Glomerular visceral epithelial cell (primary cell): ENCODE results near the gene RAB11FIP5.

Experiments
- DNase-seq: peaks from one replicate; pipeline ENCODE4 v3.0.0-alpha.2; 2016; ENCODE audit errors: extremely low spot score

RAB11FIP5 gene

DNA sequence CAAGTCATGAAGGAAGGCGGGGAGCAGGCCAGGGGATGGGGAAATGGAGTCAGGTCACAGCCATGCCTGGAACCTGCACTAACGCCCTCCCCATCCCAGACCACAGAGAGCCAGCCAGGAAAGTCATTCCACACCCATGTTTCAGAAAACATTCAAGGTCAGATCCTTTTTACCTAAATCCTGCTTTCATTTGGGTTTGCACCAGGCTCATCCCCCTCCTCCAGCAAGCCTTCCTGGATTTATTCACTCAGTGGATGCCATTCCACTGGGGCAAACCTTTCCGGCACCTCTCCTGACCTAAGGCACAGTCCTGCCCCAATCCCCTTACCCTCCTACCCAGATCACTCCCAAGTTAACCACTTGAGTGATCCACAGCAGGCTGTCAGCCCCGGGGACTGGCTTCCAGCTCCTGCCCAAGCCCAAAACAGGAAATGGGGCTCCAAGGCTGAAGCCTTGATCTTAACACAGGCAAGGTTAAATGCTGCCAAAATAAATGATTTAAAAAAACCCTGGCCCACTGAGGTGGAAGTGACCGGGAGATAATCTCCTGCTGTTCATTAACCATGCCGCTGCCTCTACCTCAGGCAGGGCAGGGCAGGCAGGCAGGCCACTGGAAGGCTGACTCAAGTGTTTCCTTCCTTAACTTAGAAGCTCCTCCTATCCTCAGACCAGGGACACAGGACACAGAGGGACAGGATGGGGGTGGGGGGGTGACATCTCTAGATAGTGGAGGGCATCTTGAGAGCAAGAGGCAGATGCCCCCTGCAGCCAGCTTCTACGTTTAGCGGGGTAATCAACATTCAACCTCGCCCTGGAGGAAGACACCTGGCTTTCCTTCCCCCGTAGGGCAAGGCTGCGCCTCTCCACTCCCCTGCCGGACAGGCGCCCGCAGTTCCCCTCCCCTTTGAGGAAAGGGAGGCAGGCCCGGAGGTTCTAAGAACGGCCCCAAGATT, 1.4 kb downstream of the RAB11FIP5 start:
- DNase-seq: peak; percentile 82

DNA sequence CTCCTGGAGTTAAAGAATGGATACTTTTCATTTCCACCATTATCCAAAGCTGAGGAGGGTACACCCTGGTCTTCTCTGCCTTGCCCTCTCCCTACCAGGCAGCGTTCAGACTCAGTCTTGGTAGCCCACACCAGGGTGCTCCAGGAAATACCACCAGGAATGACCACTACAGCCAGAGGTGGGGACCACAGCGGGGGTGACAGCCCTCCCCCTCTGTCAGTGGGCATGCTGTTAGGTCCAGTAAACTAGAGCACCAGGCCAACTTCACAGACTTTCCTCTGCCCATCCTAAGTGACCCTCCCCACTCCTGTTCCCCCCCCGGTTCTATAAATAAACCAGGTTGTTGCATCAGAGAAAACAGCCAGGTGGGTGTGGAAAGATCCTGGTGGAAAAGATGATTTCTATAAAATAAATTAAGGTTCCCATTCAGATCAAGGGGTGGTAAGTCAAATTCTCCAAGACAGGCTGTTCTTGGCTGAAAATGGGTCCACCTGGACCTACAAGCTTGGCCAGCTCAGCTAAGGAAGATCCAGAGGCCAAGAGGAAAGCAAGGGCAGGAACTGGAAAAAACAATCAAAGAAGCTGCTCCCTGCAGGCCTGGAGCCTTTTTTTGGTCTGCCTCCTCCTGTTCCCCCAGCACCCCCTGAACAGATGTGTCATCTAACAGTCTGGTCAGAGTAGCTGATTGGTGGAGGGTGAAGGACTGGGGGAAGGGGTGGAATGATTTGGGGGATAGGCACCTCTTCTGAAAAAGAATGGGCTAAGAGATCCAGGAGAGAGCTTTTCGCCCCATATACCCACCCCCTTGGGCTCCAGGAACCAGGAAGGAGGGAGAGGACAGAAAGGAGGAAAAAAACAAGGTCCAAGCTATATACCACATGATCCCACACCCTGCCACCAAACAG, 2.3 kb downstream of the RAB11FIP5 start:
- DNase-seq: no peak

DNA sequence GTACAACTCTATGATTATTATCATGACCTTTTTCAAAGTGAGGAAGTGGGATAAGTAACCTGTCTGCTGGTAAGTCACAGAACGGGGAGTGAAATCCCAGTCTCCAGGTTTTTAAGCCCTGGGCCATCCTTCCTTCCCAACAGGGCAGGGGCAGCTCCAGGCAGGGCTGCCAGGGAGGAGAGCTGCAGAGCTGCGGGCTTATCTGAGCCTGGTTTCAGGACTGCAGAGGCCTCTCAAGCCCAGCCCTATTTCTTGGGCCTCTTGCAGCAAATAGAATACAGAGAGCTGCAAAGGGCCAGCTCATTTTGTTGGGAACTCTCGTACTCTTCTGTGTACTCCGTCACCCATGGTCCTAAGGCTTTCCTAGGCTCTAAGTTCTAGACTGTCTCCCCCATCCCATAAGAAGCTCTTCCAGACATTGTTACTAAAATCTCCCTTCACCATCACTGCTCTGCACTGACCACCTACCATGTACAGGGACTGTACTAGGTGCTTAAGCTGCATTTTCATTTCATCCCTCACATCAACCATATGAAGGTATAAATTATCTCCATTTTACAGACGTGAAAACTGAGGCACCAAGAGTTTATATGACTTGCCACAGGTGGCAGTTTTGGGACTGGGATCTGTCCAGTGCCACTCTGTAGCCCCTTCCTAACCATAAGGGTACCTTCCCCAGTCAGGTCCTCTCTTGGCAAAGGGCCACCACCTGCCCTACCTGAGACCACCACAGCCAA, 3.1 kb downstream of the RAB11FIP5 start:
- no peak for DNase-seq

DNA sequence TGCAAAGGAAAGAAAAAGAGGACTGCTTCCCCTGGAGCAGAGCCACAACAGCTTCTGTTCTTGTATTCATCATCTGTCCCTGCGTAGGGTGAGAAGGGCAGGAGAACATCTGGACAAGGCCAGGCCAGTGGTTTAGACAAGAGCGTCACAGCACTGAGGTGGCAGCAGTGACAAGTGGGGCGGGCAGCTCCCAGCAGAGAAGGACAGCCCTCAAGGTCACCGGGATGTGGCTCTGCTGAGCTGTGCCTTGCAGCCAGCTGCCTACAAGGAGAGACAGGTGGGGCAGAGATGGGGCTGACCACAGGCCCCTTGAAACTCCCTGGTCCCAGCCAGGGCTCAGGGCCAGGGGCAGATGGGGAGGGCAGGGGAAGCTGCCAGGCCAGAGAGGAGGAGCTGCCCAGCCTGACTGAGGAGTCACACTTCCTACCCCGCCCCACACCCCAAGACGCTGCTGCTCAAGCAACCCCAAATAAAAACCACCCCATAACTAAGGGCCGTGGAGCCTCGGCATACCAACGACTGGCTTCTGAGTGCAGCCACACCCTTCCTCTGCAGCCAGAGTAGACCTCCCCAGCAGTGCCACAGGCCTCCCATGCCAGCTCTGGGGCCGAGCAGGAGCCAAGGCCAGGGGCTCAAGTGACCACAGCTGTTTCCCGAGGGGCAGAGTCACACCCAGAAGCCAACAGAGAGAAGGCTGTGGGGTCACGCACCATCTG, 5.4 kb downstream of the RAB11FIP5 start:
- no peak for DNase-seq

DNA sequence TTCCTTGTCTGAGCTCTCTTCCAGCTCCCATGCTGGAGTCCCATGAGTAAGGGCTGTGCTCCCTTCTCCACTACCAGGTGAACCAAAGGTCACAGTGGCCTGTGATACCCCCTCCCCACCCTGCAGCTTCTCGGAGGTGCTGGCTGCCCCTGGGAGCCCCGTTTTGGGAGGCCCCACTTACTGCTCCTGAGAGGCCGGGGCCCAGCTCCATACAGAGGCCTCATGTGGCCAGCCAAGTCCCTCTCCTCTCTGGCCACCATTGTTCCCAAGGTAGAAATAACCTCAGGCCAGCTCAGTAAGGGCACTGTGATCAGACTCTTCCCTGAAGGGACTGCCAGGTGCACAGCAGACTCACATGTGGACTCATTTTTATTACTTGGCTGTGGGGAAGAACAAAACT, 6.0 kb downstream of the RAB11FIP5 start:
- DNase-seq: no peak

DNA sequence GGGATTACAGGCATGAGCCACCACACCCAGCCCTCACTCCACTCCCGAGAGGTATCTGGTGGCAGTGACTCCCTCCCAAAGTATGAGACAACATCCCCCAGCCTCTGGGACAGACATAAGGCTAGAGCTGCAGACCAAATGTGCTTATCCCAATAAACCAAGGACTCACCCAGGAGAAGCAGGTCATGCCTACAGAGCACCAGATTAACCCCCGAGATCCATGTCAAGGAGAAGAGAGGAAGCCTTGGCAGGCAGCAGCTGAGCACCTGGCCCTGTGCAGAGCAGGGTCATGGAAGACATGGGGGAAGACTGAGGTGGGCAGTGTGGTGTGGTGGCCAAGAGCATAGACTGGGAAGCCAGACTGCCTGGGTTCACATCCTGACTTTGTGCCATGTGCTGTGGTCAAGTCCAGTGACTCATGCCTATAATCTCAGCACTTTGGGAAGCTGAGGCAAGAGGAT, 7.2 kb downstream of the RAB11FIP5 start:
- DNase-seq: no peak

DNA sequence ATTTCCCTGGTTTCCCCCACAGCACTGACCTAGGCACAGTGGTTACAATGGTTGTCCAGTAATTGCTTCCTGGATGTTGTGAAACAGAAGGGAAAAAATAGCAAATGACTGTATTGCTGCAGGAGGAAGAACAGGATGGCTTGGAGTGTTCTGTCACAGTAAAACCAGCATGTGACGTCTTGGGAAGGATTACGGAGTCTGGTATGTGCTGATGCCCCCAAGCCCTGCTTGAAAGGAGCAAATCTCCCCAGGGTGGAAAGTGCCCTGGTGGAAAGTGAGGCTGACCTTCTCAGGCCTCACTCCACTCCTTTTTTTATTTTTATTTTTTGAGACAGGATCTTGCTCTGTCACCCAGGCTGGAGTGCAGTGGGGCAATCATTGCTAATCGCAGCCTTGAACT, 7.8 kb downstream of the RAB11FIP5 start:
- DNase-seq: no peak

DNA sequence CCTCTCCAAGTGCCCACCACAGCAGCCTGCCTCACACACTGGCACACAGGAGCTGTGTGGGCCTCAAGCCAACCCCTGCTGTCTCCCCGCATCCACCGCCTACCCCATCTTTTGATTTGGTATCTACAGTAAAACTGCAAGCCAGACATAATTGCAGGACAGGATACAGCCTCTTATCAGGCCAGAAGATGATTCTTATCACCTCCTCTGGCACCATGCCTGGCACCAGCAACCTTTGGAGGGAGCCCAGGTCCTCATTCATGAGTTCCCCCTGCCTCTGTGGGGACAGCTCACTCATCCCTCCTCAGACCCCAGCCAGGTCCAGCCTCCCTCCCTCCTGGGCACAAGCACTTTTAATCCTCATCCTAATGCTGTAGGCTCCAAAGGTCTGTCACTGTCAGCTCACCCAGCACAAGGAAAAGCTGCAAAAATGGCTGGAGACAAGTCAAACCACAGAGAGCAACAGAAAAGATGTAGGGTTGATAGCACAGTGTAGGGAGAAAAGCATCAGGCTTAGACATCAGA, 9.7 kb downstream of the RAB11FIP5 start:
- DNase-seq: no peak

DNA sequence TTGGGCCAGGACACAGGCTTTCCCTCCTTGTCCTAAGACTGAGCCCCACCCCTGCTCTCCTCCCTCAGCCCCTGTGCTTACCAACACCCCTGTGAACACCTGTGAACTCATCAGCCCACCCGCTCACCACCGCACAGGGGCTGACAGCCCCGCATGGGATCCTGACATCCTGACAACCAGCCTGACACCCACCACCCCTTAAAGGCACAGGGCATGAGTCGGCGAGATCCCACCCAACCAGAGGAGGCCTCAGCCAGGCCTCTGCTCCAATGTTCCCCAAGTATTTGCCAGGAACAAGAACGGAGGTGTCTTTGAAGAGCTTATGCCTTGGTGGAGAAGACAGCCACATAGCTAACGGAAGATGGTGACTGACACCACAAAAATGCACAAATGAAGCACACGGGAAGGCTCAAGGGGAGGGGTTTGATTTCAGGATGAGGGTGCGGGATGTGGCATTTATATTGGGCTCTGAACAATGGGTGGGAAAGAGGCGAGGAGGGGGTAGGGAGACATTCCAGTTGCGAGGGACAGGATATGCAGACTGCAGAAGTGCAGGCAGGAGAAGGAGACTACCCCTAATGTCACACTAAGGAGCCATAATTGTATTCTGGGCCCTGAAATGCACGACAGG, 11.0 kb downstream of the RAB11FIP5 start:
- DNase-seq: peak; percentile 39

DNA sequence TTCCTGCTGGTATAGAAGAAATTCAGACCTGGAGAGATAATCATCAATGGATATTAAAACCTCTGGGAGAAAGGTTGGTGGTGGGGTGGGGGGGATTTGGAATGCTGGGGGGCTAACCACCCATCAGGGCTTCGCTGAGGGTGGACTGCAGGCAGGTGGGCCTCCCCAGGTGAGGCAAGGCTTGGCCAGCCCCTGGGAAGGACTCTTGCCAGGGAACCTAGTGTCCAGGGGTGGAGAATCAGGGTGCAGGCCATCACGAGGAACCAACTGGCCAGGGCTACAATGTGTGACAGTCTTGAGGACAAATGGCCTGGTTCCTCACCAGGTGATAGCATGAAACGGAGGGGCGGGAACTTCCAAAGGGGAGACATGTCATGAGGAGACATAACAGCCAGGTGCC, 11.8 kb downstream of the RAB11FIP5 start:
- DNase-seq: no peak

DNA sequence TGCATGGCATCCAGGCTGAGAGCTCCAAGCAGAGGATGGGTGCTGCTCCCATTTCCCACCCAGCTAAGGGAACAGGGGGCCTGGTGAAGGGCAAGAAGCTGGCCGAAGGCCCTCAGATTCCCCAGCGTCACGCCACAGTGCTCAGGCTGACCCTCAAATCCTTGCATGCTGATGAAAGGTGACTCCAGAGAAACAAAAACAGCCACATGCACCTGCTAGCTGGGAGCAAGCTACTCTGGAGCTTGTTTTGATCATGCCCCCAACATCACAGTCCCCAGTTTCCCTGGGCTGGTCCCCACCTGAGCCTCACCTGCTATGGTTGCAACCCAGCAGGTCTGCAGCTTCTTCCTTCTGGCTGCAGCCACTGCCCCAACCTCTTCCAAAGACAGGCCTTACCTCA, 13.3 kb downstream of the RAB11FIP5 start:
- no peak for DNase-seq

DNA sequence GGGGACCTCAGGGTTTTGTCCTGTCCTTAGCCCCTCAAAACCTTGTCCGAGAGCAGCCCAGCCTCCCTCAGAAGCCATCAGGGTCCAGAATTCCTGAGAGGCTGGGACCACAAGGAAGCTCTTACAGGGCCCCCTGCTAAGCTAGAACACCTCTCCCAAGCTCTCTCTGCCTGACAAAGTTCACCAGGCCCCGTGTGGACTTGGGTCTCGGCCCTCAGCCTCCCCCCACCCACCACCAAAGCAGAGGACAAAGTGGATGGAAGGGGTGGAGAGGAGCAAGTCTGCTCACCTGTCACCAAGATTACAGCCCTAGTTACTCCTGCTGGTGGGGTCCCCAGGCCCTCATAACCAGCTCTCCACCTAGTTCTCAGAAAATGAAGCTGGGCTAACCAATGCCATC, 16.8 kb downstream of the RAB11FIP5 start:
- DNase-seq: no peak

DNA sequence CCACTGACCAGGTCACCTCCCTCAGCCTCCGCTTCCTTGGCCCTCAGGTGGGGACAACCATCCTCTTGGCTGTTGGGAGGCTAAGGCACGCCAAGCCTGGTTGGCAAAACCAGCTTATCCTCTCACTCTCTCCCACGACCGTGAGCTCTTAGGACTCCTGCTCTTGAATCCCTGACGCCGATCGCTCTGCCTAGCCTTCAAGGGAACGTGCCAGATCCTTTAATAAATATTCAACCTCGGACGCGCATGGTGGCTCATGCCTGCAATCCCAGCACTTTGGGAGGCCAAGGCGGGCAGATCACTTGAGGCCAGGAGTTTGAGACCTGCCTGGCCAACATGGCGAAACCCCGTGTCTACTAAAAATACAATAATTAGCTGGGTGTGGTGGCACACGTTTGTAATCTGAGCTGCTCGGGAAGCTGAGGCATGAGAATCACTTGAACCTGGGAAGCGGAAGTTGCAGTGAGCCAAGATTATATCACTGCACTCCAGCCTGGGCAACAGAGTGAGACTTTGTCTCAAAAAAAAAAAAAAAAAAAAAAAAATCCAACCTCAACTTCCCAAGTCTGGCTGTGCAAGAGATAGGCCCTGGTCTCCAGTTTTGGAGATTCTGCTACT, 19.0 kb downstream of the RAB11FIP5 start:
- DNase-seq: peak; percentile 56

DNA sequence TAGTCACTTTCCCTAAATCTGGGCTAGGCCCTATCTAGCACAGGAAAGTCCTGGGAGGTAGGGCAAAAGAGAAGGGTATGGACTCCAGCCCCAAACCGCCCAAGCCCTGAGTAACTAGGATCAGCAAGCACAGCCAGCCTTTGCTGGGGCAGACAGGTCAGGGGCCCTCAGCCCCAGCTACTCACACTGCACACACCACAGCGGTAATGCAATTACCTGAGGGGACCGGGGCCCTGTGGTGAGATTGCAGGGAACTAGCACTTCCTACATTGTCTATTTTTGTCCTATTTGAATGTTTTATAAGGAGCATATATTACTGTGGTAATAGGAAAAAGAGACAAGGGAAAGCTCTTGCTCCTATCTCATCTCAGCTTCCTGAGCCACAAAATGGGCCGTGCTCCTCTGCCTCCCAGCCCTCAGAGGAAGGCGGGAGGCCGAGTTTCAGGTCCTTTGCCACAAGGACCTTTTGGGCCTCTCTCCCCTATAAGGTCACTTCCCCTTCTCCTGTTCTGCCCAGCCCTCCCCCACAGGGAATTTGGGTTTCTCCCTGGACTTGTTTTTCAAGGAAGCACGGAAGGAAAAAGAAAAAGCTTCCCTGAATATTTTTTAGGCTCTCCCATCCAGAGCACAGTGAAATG, 20.5 kb downstream of the RAB11FIP5 start:
- DNase-seq: no peak

DNA sequence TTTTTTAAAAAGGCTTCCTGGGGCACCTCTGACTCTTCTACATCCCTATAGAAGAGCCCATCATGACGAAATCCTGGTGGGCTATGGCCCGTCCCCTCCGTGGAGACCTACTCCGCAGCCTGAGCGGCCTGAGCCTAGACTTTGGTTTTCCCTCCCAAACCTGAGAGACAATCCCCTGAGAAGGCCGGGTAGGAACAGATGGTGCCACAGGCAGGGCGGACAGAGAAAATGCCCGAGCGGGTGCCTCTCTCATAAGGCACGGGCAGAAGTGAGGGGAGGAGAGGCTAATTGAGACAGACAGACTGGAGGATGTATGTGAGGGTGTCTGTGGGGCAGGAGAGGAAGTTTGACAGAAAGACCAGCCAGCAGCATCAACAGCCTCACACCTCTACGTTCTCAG, 21.1 kb downstream of the RAB11FIP5 start:
- no peak for DNase-seq

DNA sequence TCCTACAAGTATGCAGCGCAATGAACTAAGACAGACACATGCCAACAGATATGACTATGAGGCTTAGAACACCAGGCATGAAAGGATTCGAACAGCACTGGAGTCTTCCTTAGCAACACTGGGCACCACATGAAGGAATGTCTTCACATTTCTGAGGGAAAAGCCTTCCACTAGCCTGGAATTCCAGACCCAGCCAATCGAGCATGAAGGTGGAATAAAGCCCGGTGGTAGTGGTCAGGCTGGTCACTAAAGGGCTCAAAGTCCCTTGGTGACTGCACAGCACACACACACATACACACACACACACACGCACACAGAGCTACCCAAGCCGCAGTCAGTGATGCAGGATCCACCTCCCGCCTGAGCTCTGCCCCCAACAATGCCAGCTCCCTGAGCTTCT, 21.6 kb downstream of the RAB11FIP5 start:
- peak; percentile 94 for DNase-seq

DNA sequence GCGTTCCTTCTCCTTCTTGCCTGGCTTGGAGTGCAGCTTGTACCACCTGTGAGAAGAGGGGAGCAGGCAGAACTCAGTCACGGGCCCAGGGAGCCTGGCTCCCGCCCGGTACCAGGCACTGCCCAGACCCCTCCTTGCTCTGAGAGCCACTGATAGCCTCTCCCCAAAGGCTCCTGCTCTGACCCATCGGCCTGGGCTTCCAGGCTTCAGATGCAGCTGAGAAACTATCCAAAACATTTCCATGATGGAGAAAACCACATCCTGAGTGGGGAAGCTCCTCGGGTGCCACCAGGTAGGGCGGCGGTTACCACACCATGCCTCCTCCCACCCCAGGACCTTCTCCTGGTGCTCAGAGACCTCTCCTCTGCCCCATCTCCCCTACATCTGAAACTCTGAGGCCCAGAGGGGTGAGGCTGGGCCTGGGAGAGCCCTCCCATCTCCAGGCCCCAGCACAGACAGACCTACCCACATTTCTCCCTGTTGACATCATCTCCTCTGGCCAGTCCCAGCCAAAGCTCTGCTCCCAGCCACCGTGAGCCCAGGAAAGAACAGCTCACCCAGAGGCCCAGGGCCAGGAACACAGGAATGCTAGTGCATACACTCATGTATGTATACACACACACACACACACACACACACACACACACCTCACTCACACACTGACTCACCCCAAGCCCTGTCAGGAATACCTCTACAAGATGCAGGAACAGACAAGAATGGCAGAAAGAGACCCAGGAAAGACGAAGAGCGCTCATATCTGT, 23.3 kb downstream of the RAB11FIP5 start:
- DNase-seq: peak; percentile 97

DNA sequence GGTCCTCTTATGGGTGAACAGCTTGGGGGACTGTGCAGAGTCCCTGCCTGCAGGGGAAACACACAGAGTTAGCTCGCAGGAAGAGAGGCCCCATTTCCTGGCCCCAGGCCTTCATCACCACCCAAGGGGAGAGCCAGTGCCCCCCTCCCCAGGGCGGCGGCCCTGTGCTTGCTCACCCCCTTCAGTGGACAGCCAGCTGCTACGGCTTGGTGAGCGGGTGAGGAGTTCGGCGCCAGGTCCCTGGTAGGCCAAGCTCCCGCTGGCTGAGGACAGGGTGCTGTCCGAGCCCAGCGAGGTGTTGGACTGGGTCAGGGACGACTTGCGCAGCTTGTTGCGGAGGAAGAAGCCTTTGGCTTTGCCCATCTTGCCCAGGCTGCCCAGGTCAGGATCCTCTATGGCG, 24.0 kb downstream of the RAB11FIP5 start:
- DNase-seq: no peak

DNA sequence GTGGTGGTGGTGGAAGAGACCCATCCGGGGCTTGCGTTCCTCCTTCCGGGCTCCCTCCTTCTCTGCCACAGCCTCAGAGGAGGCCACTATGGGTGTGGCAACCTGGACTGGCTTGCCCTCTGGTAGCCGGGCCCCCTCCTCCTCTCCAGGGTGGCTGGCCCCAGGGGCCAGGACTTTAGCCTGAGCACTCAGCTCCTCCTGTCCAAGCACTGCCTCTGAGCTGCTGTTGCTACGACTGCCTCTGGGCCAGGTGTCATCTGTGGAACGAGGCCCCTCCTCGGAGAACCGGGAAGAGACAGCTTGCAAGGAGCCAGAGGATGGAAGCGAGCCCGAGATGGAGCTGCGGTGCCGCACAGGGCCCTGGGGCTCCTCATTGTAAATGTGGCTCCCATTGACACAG, 24.5 kb downstream of the RAB11FIP5 start:
- DNase-seq: no peak
